GM12892 (cell line): Measurements from ENCODE around the gene KCNQ5.

Source experiments
- POLR2A ChIP-seq: IDR thresholded peaks from 2 replicates; pipeline ENCODE4 v1.6.1; 2011; ENCODE audit warnings: low read depth, low read length, control low read depth
- POLR2AphosphoS5 ChIP-seq: IDR thresholded peaks from 2 replicates; pipeline ENCODE4 v1.6.1; 2011; ENCODE audit warnings: low read depth, low read length, control low read depth
- TAF1 ChIP-seq: IDR thresholded peaks from 2 replicates; pipeline ENCODE4 v1.6.1; 2011; ENCODE audit warnings: low read depth, mild to moderate bottlenecking, control low read depth, low read length, borderline replicate concordance

DNA sequence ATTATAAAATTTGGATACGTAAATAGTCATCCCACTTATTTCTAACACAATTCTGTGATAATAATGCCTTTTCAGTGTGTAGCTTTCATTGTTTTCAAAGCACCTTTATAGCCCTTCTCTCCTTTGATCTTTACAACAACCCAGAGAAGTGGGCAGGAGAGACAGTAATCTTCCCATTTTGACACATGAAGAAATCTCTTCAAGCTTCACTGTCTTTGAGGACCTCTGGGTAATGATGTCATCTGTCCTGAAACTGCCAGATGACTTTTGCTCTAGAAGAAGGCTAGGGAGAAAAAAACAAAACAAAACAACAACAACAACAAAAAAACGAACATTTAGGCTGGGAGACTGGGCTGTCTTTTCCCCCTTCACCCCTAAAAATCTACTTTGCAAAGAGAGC, 203.0 kb downstream of the KCNQ5 start:
- TF ChIP-seq POLR2A (no peak), POLR2AphosphoS5 (no peak), TAF1 (no peak)
